ENCODE measurements around the gene IFT122. TPM values are rescaled to one million over a fixed set of nuclear protein-coding genes. Genes with fewer than 3 reads are reported as not detected.
"Not testable (repeated sequence)": the region's sequence is repeated elsewhere in the genome, so short reads cannot be mapped to it uniquely, and the experiment has no call there.

IFT122 gene
- total RNA-seq, 1 experiment from 2014 or later = 4.7 TPM

DNA sequence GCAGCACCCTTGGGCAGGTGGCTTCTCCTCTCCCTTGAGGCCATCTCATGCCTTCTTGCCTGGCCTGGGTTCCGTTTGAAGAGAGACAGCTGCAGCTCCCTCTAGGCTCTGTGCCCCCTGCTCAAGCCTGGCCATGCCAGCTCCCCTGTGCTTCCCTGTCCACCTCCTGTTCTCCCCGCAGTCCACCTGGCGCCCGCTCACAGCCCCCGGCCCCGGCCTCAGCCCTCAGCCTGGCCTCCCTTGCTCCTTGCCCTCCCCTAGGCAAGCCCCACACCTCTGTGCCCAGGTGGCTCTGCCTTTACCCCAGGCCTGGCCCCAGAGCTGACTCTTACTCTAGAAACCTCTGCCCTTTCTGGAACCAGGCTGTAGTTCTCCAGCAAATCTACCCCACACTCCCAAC is 74.5 kb downstream of the IFT122 start:
- Histone ChIP-seq H3K9me2 (replicated peaks; ENCODE audit: insufficient read depth, low read length) (no peaks in the 10 kb centered on the region), H2AFZ (ENCODE audit: low read length) (no peak overlapping the region), H3K27me3 (ENCODE audit: low read length) (no peaks in the 10 kb centered on the region), H3K36me3 (ENCODE audit: insufficient read depth, low read length) (no peaks in the 10 kb centered on the region), H3K4me3 (ENCODE audit: low read length) (no peak overlapping the region), H3K9me3 (ENCODE audit: low read length) (no peaks in the 10 kb centered on the region), H3K79me2 (ENCODE audit: low read length) (no peaks in the 10 kb centered on the region), H3K9ac (ENCODE audit: low read length) (no peak overlapping the region), H3K4me1 (ENCODE audit: low read length) (no peaks in the 10 kb centered on the region), H4K20me1 (ENCODE audit: insufficient read depth, low read depth, low read length) (no peaks in the 10 kb centered on the region), H3K27ac (ENCODE audit: low read length) (no peak overlapping the region), H3K4me2 (ENCODE audit: low read depth, low read length, poor library complexity, severe bottlenecking) (no peak overlapping the region)
- DNase-seq = no peak

GRCh38 chr3:129515108-129515820 is 75.2 kb downstream of the IFT122 start:
- not testable (repeated sequence) for H2AFZ ChIP-seq (ENCODE audit: low read length); H3K9ac ChIP-seq (ENCODE audit: low read length); H3K4me1 ChIP-seq (ENCODE audit: low read length); H4K20me1 ChIP-seq (ENCODE audit: insufficient read depth, low read depth, low read length); H3K9me3 ChIP-seq (ENCODE audit: low read length); H3K27ac ChIP-seq (ENCODE audit: low read length); H3K36me3 ChIP-seq (ENCODE audit: insufficient read depth, low read length); H3K9me2 ChIP-seq (replicated peaks; ENCODE audit: insufficient read depth, low read length); H3K4me3 ChIP-seq (ENCODE audit: low read length); H3K27me3 ChIP-seq (ENCODE audit: low read length); DNase-seq; H3K79me2 ChIP-seq (ENCODE audit: low read length); H3K4me2 ChIP-seq (ENCODE audit: low read depth, low read length, poor library complexity, severe bottlenecking)

GRCh38 chr3:129515821-129516432 is 75.9 kb downstream of the IFT122 start:
- H3K27ac ChIP-seq (ENCODE audit: low read length); H3K79me2 ChIP-seq (ENCODE audit: low read length); H3K4me1 ChIP-seq (ENCODE audit: low read length); H3K9me3 ChIP-seq (ENCODE audit: low read length); H3K27me3 ChIP-seq (ENCODE audit: low read length); H3K4me2 ChIP-seq (ENCODE audit: low read depth, low read length, poor library complexity, severe bottlenecking); H3K36me3 ChIP-seq (ENCODE audit: insufficient read depth, low read length); DNase-seq; H3K4me3 ChIP-seq (ENCODE audit: low read length); H4K20me1 ChIP-seq (ENCODE audit: insufficient read depth, low read depth, low read length); H3K9me2 ChIP-seq (replicated peaks; ENCODE audit: insufficient read depth, low read length); H3K9ac ChIP-seq (ENCODE audit: low read length); H2AFZ ChIP-seq (ENCODE audit: low read length): not testable (repeated sequence)

- H3K4me1 ChIP-seq (ENCODE audit: low read length) = no peaks in the 10 kb centered on the region
- H3K27ac ChIP-seq (ENCODE audit: low read length) = no peak overlapping the region
- no peak overlapping the region for H3K4me2 ChIP-seq (ENCODE audit: low read depth, low read length, poor library complexity, severe bottlenecking)
- H3K9ac ChIP-seq (ENCODE audit: low read length) = no peak overlapping the region
- no peak for DNase-seq
- H3K27me3 ChIP-seq (ENCODE audit: low read length) = no peaks in the 10 kb centered on the region
- H3K9me3 ChIP-seq (ENCODE audit: low read length) = no peaks in the 10 kb centered on the region
- no peak overlapping the region for H2AFZ ChIP-seq (ENCODE audit: low read length)
- no peak overlapping the region for H3K4me3 ChIP-seq (ENCODE audit: low read length)
- H3K36me3 ChIP-seq (ENCODE audit: insufficient read depth, low read length) = no peaks in the 10 kb centered on the region
- H4K20me1 ChIP-seq (ENCODE audit: insufficient read depth, low read depth, low read length) = no peaks in the 10 kb centered on the region
- H3K9me2 ChIP-seq (replicated peaks; ENCODE audit: insufficient read depth, low read length) = no peaks in the 10 kb centered on the region
- no peaks in the 10 kb centered on the region for H3K79me2 ChIP-seq (ENCODE audit: low read length)
Observed at GRCh38 chr3:129517516-129517915, 77.5 kb downstream of the IFT122 start.

- Histone ChIP-seq H3K36me3 (ENCODE audit: insufficient read depth, low read length) (no peaks in the 10 kb centered on the region), H3K79me2 (ENCODE audit: low read length) (no peaks in the 10 kb centered on the region), H3K9me2 (replicated peaks; ENCODE audit: insufficient read depth, low read length) (no peaks in the 10 kb centered on the region), H3K9ac (ENCODE audit: low read length) (no peak overlapping the region), H3K4me1 (ENCODE audit: low read length) (no peaks in the 10 kb centered on the region), H3K27me3 (ENCODE audit: low read length) (no peaks in the 10 kb centered on the region), H3K27ac (ENCODE audit: low read length) (no peak overlapping the region), H2AFZ (ENCODE audit: low read length) (no peak overlapping the region), H3K4me3 (ENCODE audit: low read length) (no peak overlapping the region), H3K4me2 (ENCODE audit: low read depth, low read length, poor library complexity, severe bottlenecking) (no peak overlapping the region), H3K9me3 (ENCODE audit: low read length) (no peaks in the 10 kb centered on the region), H4K20me1 (ENCODE audit: insufficient read depth, low read depth, low read length) (no peaks in the 10 kb centered on the region)
- DNase-seq = no peak
Observed at GRCh38 chr3:129518038-129518561, 78.1 kb downstream of the IFT122 start.

- H3K4me1 ChIP-seq (ENCODE audit: low read length) = no peaks in the 10 kb centered on the region
- H3K4me2 ChIP-seq (ENCODE audit: low read depth, low read length, poor library complexity, severe bottlenecking) = no peak overlapping the region
- H3K4me3 ChIP-seq (ENCODE audit: low read length) = no peak overlapping the region
- no peaks in the 10 kb centered on the region for H4K20me1 ChIP-seq (ENCODE audit: insufficient read depth, low read depth, low read length)
- no peak overlapping the region for H3K27ac ChIP-seq (ENCODE audit: low read length)
- DNase-seq = no peak
- no peak overlapping the region for H3K9ac ChIP-seq (ENCODE audit: low read length)
- H3K9me3 ChIP-seq (ENCODE audit: low read length) = no peaks in the 10 kb centered on the region
- no peaks in the 10 kb centered on the region for H3K9me2 ChIP-seq (replicated peaks; ENCODE audit: insufficient read depth, low read length)
- no peaks in the 10 kb centered on the region for H3K79me2 ChIP-seq (ENCODE audit: low read length)
- H3K27me3 ChIP-seq (ENCODE audit: low read length) = no peaks in the 10 kb centered on the region
- H3K36me3 ChIP-seq (ENCODE audit: insufficient read depth, low read length) = no peaks in the 10 kb centered on the region
- no peak overlapping the region for H2AFZ ChIP-seq (ENCODE audit: low read length)
Observed at GRCh38 chr3:129518581-129518980, 78.6 kb downstream of the IFT122 start.

- H3K4me3 ChIP-seq (ENCODE audit: low read length) = no peak overlapping the region
- DNase-seq = no peak
- no peaks in the 10 kb centered on the region for H3K4me1 ChIP-seq (ENCODE audit: low read length)
- H3K4me2 ChIP-seq (ENCODE audit: low read depth, low read length, poor library complexity, severe bottlenecking) = no peak overlapping the region
- no peaks in the 10 kb centered on the region for H3K79me2 ChIP-seq (ENCODE audit: low read length)
- H3K9me3 ChIP-seq (ENCODE audit: low read length) = no peaks in the 10 kb centered on the region
- no peak overlapping the region for H3K9ac ChIP-seq (ENCODE audit: low read length)
- H3K9me2 ChIP-seq (replicated peaks; ENCODE audit: insufficient read depth, low read length) = no peaks in the 10 kb centered on the region
- no peaks in the 10 kb centered on the region for H4K20me1 ChIP-seq (ENCODE audit: insufficient read depth, low read depth, low read length)
- H3K27ac ChIP-seq (ENCODE audit: low read length) = no peak overlapping the region
- no peak overlapping the region for H2AFZ ChIP-seq (ENCODE audit: low read length)
- no peaks in the 10 kb centered on the region for H3K27me3 ChIP-seq (ENCODE audit: low read length)
- H3K36me3 ChIP-seq (ENCODE audit: insufficient read depth, low read length) = no peaks in the 10 kb centered on the region
Observed at GRCh38 chr3:129519449-129519848, 79.4 kb downstream of the IFT122 start.

DNA sequence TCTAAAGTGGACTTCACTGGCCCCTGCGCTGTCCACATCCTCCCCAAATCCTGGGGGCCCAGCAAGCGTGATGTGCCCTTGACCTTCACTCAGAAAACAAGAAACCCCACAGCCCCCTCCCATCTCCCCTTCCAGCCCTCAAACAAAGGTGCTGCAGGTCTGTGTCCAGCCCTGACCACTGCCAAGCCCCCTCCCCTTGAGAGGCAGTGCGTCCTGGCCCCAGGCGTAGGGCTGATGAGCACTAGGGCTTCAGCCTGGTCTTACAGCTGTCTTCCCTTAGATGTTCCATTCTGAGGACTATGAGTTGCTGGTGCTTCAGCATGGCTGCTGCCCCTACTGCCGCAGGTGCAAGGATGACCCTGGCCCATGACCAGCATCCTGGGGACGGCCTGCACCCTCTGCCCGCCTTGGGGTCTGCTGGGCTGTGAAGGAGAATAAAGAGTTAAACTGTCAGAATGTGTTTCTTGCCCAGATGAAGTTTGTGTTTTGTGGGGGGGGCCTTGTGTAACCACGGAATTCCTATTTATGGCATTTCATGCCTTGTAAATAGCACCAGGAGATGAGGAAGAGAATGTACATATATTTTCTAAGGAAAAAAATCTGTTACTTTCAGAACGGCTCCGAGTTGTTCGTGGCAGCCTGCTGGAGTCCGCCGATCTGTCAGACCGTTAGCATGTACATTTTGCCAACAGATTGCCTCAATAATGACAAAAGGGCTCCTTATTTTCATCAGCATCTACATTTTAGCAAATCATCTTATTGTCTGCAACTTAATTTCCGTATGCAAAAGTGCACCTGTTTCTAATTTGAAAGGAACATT is 80.1 kb downstream of the IFT122 start:
- no peaks in the 10 kb centered on the region for H3K27me3 ChIP-seq (ENCODE audit: low read length)
- H3K9me3 ChIP-seq (ENCODE audit: low read length) = no peaks in the 10 kb centered on the region
- no peaks in the 10 kb centered on the region for H3K9me2 ChIP-seq (replicated peaks; ENCODE audit: insufficient read depth, low read length)
- no peak overlapping the region for H3K4me2 ChIP-seq (ENCODE audit: low read depth, low read length, poor library complexity, severe bottlenecking)
- H3K4me1 ChIP-seq (ENCODE audit: low read length) = no peaks in the 10 kb centered on the region
- no peak overlapping the region for H3K27ac ChIP-seq (ENCODE audit: low read length)
- no peaks in the 10 kb centered on the region for H3K36me3 ChIP-seq (ENCODE audit: insufficient read depth, low read length)
- H2AFZ ChIP-seq (ENCODE audit: low read length) = no peak overlapping the region
- DNase-seq = no peak
- H3K79me2 ChIP-seq (ENCODE audit: low read length) = no peaks in the 10 kb centered on the region
- H3K9ac ChIP-seq (ENCODE audit: low read length) = no peak overlapping the region
- no peak overlapping the region for H3K4me3 ChIP-seq (ENCODE audit: low read length)
- H4K20me1 ChIP-seq (ENCODE audit: insufficient read depth, low read depth, low read length) = no peaks in the 10 kb centered on the region
